ENCODE results near the gene LSR. TPM values are rescaled to one million over a fixed set of nuclear protein-coding genes. Genes with fewer than 3 reads are reported as not detected.

LSR gene
- total and polyA plus RNA-seq, 2 of the 4 experiments (the other 2 are of a cell fraction) = 0.18 to 0.44 TPM

GRCh38 chr19:35216016-35216832, 32.6 kb upstream of the LSR start (continued):
- no peak for TF ChIP-seq CEBPB (IDR thresholded peaks at IDR 0.05; ENCODE audit: low read depth, low read length)

- no peak overlapping the region for H2AK9ac ChIP-seq (replicated peaks; ENCODE audit: low read depth, low read length, poor library complexity)
- H2AFZ ChIP-seq (replicated peaks; ENCODE audit: low read length, poor library complexity) = no peak overlapping the region
- in situ Hi-C loops (cut with MboI; ENCODE audit: low sequenced_read_pairs) (no loop called here), dilution Hi-C loops (cut with HindIII; ENCODE audit: low sequenced_read_pairs, unreplicated experiment) (no loop called here), intact Hi-C loops (cut with micrococcal nuclease) (no loop called here)
- POLR2A ChIA-PET (ENCODE audit: unreplicated experiment) = no interaction called here
- peaks cover 3% of the 10 kb centered on the region; the same call in 1 of the 2 replicates for H3K9me3 ChIP-seq (ENCODE audit: control insufficient read depth, insufficient read depth, low read length)
- ATAC-seq (ENCODE audit: low read depth) (no peak), DNase-seq (no peak)
- no peak overlapping the region for H3K18ac ChIP-seq (ENCODE audit: low read depth, low read length)
- H2AK5ac ChIP-seq (ENCODE audit: low read depth, low read length) = no peak overlapping the region
- no peak overlapping the region for H4K8ac ChIP-seq (ENCODE audit: low read depth in 2 of 2, low read length in 2 of 2)
- no peak overlapping the region for H3K4me2 ChIP-seq (ENCODE audit: low read depth, low read length)
- H4K20me1 ChIP-seq (ENCODE audit: insufficient read depth, low read length) = no peaks in the 10 kb centered on the region
- no peaks in the 10 kb centered on the region for H3K4me1 ChIP-seq (ENCODE audit: control insufficient read depth, insufficient read depth, low read length)
- no peaks in the 10 kb centered on the region for H3K79me1 ChIP-seq (ENCODE audit: low read depth in 1 of 2, low read length in 2 of 2)
- TF ChIP-seq RAD21 (IDR thresholded peaks at IDR 0.05; ENCODE audit: low read length) = no peak
- TF ChIP-seq MAZ (IDR thresholded peaks at IDR 0.05; ENCODE audit: borderline replicate concordance, low read depth, low read length) = no peak
- TF ChIP-seq POLR2A (IDR thresholded peaks at IDR 0.05; ENCODE audit: low read depth, low read length) = no peak
- WGBS, 2 experiments (ENCODE audit: extremely low coverage in 2 of 2, insufficient read length in 1 of 2) = no CpG with 5 or more reads among the region's 3 CpGs
- no peaks in the 10 kb centered on the region for H3K9me1 ChIP-seq (ENCODE audit: insufficient read depth, low read length)
- H3K4me3 ChIP-seq (ENCODE audit: insufficient read depth, low read depth, low read length) = no peak overlapping the region
- H2BK15ac ChIP-seq (ENCODE audit: low read depth, low read length) = no peak overlapping the region
- no peak overlapping the region for H3K27ac ChIP-seq (ENCODE audit: insufficient read depth, low read length)
- no peak overlapping the region for H4K91ac ChIP-seq (ENCODE audit: insufficient read depth, low read depth, low read length)
- no peak overlapping the region for H3K4ac ChIP-seq (ENCODE audit: low read depth, low read length)
- BruUV-seq (replicated peaks) = no TSS peak
- no peaks in the 10 kb centered on the region for H3K36me3 ChIP-seq (ENCODE audit: control insufficient read depth, insufficient read depth, low read length)
- H3K23ac ChIP-seq (ENCODE audit: low read depth, low read length) = no peak overlapping the region
- CTCF ChIA-PET = interaction anchor here (0.6 kb wide), 1 partner anchor 19 kb away, joined by 8 read pairs; no protein-coding TSS in a partner anchor
- no peak overlapping the region for H3K9ac ChIP-seq (ENCODE audit: low read depth, low read length)
- H3K27me3 ChIP-seq (ENCODE audit: control insufficient read depth, insufficient read depth, low read length) = no peaks in the 10 kb centered on the region
- H2BK20ac ChIP-seq (ENCODE audit: low read depth, low read length) = no peak overlapping the region
- H3K14ac ChIP-seq (replicated peaks; ENCODE audit: low read depth, low read length) = no peak overlapping the region
- H3K56ac ChIP-seq (ENCODE audit: extremely low read depth, insufficient read depth, low read length) = no peak overlapping the region
- H2BK5ac ChIP-seq (ENCODE audit: low read depth, low read length, poor library complexity, severe bottlenecking) = no peak overlapping the region
- no peak overlapping the region for H2BK120ac ChIP-seq (ENCODE audit: low read depth, low read length)
- H4K5ac ChIP-seq (ENCODE audit: low read depth, low read length) = no peak overlapping the region
These were observed 31.8 kb upstream of the LSR start for GRCh38 chr19:35216833-35217648.

All from IMR-90 (cell line).